Activated B cell treated with CpG ODN at 0.5 μM for 24 hours (primary cell): ENCODE measurements around the gene SMIM10. TPM values are rescaled to one million over a fixed set of nuclear protein-coding genes. Genes with fewer than 3 reads are reported as not detected.
"Not testable (repeated sequence)": the region's sequence is repeated elsewhere in the genome, so short reads cannot be mapped to it uniquely, and the experiment has no call there.

ENCODE experiments used
- ATAC-seq: fragments of 200-7000 bp; cut with Tn5 transposase; one replicate; pipeline ENCODE4 v1.10.0; 2021; ENCODE audit warnings: low read depth, mild to moderate bottlenecking, moderate library complexity
- CTCF ChIA-PET: fragments of 350-600 bp; sonication (Branson Sonifier 250); formaldehyde crosslinking; loops from one replicate; lab custom pipeline; 2021; ENCODE audit warnings: antibody characterized with exemption; lab: Charles Lee
- POLR2A ChIA-PET: fragments of 350-600 bp; sonication (Branson Sonifier 250); formaldehyde crosslinking; loops from one replicate; lab custom pipeline; 2021; ENCODE audit warnings: antibody characterized with exemption; lab: Charles Lee
- DNase-seq: peaks from one replicate; pipeline ENCODE4 v3.0.0; 2022
- H3K27ac Mint-ChIP-seq: one replicate; pipeline ENCODE4 v1.8.0; 2020; ENCODE audit warnings: mixed read lengths
- H3K27me3 Mint-ChIP-seq: one replicate; pipeline ENCODE4 v1.8.0; 2021; ENCODE audit warnings: mixed read lengths
- H3K36me3 Mint-ChIP-seq: one replicate; pipeline ENCODE4 v1.8.0; 2021; ENCODE audit warnings: low read depth, mixed read lengths
- H3K4me1 Mint-ChIP-seq: one replicate; pipeline ENCODE4 v1.8.0; 2021; ENCODE audit warnings: mixed read lengths
- H3K4me3 Mint-ChIP-seq: one replicate; pipeline ENCODE4 v1.8.0; 2020; ENCODE audit warnings: mild to moderate bottlenecking, mixed read lengths
- H3K9me3 Mint-ChIP-seq: one replicate; pipeline ENCODE4 v1.8.0; 2020; ENCODE audit warnings: mixed read lengths
- intact Hi-C: fragments of 100-400 bp; cut with micrococcal nuclease; formaldehyde crosslinking; loops from one replicate; pipeline ENCODE4 v1.15.1; 2024
- total RNA-seq: library from RNA; stranded (reverse); gene quantifications from 2 replicates; pipeline ENCODE4 v1.2.3, GENCODE V29; 2022
- TF ChIP-seq, protein P1 (sequence below): fragments of 200-600 bp; IDR thresholded peaks from one replicate; pipeline ENCODE4 v1.8.0; 2022; ENCODE audit warnings: antibody characterized with exemption, mild to moderate bottlenecking

SMIM10 gene
- total RNA-seq, result 1.3 and 1.4 TPM in 2 replicates

- no peaks in the 10 kb centered on the region for H3K36me3 Mint-ChIP-seq
- H3K27me3 Mint-ChIP-seq, result peaks cover 13% of the 10 kb centered on the region
- CTCF ChIA-PET, result interaction anchor here (0.8 to 1.4 kb wide), 2 partner anchors 10 to 95 kb away, joined by 3 to 4 read pairs; no protein-coding TSS in a partner anchor
- intact Hi-C loops, result loop anchor here (10.0 kb wide), 1 partner anchor 506 kb away; no protein-coding TSS in a partner anchor
- peak; percentile 26 for DNase-seq
- H3K9me3 Mint-ChIP-seq, result no peaks in the 10 kb centered on the region
- ATAC-seq, result peak; percentile 65
- H3K27ac Mint-ChIP-seq, result peak within 1 kb of the TSS; percentile 79
- H3K4me3 Mint-ChIP-seq, result peak within 1 kb of the TSS; percentile 83
- H3K4me1 Mint-ChIP-seq, result peaks cover 15% of the 10 kb centered on the region
- POLR2A ChIA-PET, result no interaction called here
- TF ChIP-seq, protein P1, sequence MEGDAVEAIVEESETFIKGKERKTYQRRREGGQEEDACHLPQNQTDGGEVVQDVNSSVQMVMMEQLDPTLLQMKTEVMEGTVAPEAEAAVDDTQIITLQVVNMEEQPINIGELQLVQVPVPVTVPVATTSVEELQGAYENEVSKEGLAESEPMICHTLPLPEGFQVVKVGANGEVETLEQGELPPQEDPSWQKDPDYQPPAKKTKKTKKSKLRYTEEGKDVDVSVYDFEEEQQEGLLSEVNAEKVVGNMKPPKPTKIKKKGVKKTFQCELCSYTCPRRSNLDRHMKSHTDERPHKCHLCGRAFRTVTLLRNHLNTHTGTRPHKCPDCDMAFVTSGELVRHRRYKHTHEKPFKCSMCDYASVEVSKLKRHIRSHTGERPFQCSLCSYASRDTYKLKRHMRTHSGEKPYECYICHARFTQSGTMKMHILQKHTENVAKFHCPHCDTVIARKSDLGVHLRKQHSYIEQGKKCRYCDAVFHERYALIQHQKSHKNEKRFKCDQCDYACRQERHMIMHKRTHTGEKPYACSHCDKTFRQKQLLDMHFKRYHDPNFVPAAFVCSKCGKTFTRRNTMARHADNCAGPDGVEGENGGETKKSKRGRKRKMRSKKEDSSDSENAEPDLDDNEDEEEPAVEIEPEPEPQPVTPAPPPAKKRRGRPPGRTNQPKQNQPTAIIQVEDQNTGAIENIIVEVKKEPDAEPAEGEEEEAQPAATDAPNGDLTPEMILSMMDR, result no peak
These were observed at the start of gene SMIM10 for GRCh38 chrX:134990801-134991481. SMIM10 (plus strand) TSS chrX:134990991; CDS start chrX:134991096, 105 bp downstream.

- ATAC-seq, H3K9me3 Mint-ChIP-seq, CTCF ChIA-PET: not testable (repeated sequence)
These were observed 44.4 kb upstream of the SMIM10 start for GRCh38 chrX:134946364-134946763.

GRCh38 chrX:134948333-134949241 lies 42.2 kb upstream of the SMIM10 start:
- Mint-ChIP-seq H3K27me3 (no peaks in the 10 kb centered on the region), H3K4me3 (no peak overlapping the region), H3K27ac (no peak overlapping the region), H3K4me1 (no peaks in the 10 kb centered on the region), H3K36me3 (no peaks in the 10 kb centered on the region), H3K9me3 (no peaks in the 10 kb centered on the region)
- DNase-seq (no peak), ATAC-seq (no peak)
- TF ChIP-seq, protein P1, result no peak
- POLR2A ChIA-PET, result no interaction called here
- intact Hi-C loops, result no loop called here
- CTCF ChIA-PET, result no interaction called here

More at GRCh38 chrX:134946364-134946763, 44.4 kb upstream of the SMIM10 start:
- DNase-seq, H3K4me1 Mint-ChIP-seq, H3K4me3 Mint-ChIP-seq, H3K27ac Mint-ChIP-seq, H3K27me3 Mint-ChIP-seq, POLR2A ChIA-PET, intact Hi-C loops, H3K36me3 Mint-ChIP-seq: not testable (repeated sequence)

DNA sequence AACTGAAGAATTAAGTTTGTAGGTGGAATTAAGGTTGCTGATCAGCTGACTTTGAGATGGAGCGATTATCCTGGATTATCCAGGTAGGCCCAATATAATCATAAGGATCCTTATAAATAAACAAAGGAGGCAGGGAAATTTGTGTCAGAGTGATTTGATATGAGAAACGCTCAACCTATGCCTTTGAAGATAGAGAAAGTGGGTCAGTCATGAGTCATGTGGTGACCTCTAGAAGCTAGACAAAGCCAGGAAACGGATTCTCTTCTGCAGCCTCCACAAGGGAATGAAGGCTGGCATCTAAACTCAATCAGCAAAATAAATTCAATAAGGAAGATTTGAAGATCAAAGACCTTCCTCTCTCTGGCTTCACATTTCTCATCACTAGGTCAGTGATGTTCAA lies 41.5 kb upstream of the SMIM10 start:
- ChIA-PET POLR2A (no interaction called here), CTCF (no interaction called here)
- Mint-ChIP-seq H3K4me1 (no peaks in the 10 kb centered on the region), H3K9me3 (no peaks in the 10 kb centered on the region), H3K36me3 (no peaks in the 10 kb centered on the region), H3K27ac (no peak overlapping the region), H3K4me3 (no peak overlapping the region), H3K27me3 (no peaks in the 10 kb centered on the region)
- no peak for DNase-seq
- ATAC-seq, result no peak
- intact Hi-C loops, result no loop called here
- TF ChIP-seq, protein P1, result no peak

DNA sequence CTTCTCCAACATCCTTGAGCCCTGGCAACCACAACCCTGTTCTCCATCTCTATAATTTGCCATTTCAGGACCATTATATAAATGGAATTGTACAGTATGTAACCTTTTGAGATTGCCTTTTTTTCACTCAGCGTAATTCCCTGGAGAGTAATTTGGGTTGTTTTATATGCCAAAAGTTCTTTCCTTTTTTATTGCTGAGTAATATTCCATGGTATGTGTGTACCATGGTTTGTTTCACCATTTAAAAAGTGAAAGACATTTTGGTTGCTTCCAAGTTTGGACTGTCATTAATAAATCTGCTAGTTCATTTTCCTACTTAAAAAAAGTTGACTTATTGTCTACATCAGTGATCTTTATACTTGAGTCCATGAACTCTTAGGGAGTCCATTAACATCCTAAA lies 33.0 kb upstream of the SMIM10 start:
- Mint-ChIP-seq H3K4me1 (no peaks in the 10 kb centered on the region), H3K9me3 (no peaks in the 10 kb centered on the region), H3K27ac (no peak overlapping the region), H3K27me3 (peaks cover 6% of the 10 kb centered on the region), H3K4me3 (no peak overlapping the region), H3K36me3 (no peaks in the 10 kb centered on the region)
- intact Hi-C loops, result no loop called here
- TF ChIP-seq, protein P1, result no peak
- no peak for ATAC-seq
- CTCF ChIA-PET, result no interaction called here
- DNase-seq, result no peak
- POLR2A ChIA-PET, result no interaction called here

DNA sequence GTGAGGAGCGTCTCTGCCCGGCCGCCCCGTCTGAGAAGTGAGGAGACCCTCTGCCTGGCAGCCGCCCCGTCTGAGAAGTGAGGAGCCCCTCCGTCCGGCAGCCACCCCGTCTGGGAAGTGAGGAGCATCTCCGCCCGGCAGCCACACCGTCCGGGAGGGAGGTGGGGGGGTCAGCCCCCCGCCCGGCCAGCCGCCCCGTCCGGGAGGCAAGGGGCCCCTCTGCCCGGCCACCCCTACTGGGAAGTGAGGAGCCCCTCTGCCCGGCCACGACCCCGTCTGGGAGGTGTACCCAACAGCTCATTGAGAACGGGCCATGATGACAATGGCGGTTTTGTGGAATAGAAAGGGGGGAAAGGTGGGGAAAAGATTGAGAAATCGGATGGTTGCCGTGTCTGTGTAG lies 30.4 kb upstream of the SMIM10 start:
- H3K27me3 Mint-ChIP-seq, H3K9me3 Mint-ChIP-seq, H3K27ac Mint-ChIP-seq, CTCF ChIA-PET, ATAC-seq, H3K36me3 Mint-ChIP-seq, intact Hi-C loops, DNase-seq, H3K4me3 Mint-ChIP-seq, H3K4me1 Mint-ChIP-seq, POLR2A ChIA-PET: not testable (repeated sequence)
